ENCODE results near the gene SYT2.
"Not testable (repeated sequence)": the region's sequence is repeated elsewhere in the genome, so short reads cannot be mapped to it uniquely, and the experiment has no call there.

SYT2 gene

DNA sequence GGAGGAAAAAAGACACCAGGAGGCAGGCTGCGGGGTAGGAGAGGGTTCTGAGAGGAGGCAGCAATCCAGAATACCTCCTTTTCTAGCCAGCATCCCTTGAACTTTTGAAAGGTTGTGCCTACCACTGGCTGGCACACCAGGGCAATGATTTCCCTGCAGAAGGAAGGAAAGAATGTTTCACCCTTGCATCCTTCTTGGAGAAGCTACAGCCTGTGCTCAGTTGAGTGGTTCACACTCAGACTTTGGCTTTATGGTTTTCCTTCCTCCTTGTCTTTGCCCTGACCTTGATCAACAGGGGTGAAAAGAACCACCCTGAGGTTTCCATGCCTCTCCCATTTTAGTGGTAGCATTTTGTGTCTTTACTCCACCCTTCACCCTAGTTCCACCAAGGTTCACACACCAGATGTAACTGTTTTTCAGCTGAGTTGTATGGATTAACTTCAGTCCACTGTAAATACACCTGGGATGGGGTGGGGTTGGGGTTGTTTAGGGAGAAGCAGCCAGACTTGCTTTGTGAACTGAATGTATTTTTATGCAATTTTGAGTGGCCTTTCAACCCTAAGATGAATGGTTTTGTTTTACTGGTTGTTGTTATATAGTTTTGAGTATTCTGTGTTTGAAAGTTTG is 122.3 kb downstream of the SYT2 start:
- no peak for DNase-seq

DNA sequence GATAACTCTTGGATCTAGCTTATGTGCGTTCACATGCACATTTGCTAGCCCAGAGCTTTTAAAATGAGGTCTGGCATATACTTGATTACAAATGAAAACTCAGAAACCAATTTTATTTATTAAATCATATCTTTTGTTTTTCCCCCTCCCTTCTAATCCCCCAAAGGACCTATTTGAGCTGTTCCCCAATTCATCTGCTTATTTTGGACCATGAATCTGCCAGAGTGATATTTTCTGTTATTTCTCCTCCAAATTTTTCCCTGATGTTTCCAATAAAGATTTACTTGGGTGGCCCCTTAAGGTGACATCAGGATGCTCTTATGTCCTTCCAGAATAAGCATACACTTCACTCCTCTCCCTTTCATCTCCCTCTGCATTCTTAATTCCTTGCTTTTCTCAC is 123.4 kb downstream of the SYT2 start:
- DNase-seq: no peak

DNA sequence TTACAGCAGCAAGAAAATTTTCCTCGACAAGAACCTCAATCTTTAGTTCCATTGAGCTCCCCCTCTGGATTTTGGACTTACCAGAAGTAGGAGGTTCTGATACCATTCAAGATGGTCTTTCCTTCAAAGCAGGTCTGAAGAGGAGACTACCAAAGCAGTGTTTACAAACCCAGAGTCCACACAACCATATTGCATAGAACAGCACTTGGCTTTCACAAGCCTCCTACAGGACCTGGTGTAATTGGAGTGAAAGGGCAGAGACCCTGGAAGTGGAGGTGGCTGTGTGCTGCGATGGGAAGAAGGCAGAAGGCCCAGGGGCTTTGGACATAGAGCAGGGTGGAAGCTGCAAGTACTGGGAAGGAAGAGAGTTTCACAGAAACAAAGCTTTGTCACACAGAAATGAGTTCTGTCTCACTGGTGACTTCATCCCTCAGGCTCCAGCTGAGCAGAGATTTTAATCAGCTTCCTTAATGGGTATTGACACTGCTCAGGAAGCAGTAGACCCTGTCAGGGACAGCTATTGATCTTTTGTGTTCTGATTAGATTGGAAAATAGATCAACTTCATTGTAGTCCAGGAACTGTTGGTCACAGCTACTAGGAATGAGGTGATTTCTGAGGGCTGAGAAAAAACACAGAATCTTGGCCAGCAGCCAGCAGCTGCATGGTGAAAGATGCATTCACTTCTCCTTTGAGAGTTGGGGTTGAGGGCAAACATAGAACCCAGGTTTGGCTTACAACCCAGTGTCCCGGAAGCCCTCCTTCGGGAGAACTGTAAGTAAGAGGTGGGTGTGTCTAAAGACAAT is 124.0 kb downstream of the SYT2 start:
- no peak for DNase-seq

DNA sequence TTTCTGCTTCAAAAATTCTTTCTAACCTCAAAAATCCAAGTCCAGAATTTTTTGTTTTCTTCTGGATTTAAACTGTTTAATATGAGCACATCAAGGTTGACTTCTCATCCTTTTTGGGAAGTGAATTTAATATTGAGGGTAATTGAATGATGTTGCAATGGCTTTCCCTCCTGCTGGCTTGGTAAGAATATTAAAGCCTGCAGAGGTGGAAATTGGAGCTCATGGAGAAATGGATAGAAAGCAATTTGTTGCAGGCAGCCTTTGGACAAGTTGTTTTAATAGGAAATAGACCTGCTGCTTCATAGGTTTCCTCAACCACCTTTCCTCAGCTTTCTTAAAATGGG is 124.7 kb downstream of the SYT2 start:
- DNase-seq: no peak

DNA sequence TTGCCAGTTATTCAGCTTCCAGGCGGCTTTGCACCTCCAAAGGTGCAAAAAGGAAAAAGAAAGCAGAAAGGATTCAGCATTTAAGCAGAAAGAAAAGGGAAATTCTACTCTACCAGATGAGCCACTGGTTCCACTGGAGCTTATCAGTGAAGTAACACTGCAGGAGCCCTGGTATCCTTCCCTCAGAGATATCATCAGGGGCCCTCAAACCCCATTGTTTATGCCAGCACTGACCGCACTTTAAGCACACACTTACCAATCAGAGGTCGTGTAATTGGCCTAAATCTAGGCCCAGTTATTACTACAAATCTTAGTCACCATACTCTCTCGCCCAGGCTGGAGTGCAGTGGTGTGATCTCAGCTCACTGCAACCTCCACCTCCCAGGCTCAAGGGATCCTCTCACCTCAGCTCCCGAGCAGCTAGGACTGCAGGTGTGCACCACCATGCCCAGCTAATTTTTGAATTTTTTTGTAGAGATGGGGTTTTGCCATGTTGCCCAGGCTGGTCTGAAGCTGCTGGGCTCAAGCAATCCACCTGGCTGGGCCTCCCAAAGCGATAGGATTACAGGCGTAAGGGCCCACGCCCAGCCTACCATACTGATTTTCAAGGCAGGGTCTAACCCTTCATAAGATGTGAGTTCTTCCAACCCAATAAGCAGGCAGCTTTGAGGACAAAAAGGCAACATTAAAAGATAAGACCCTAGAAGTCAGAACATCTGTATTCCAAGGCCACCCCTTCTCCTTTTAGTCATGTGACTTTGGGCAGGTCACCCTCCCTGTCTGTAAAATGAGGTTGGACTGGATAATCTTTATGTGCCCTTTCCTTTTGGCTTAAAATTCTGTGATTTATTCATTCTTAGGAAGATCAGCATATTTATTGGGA is 125.3 kb downstream of the SYT2 start:
- DNase-seq: no peak

GRCh38 chr1:202582350-202582749 is 127.9 kb downstream of the SYT2 start:
- DNase-seq: not testable (repeated sequence)

DNA sequence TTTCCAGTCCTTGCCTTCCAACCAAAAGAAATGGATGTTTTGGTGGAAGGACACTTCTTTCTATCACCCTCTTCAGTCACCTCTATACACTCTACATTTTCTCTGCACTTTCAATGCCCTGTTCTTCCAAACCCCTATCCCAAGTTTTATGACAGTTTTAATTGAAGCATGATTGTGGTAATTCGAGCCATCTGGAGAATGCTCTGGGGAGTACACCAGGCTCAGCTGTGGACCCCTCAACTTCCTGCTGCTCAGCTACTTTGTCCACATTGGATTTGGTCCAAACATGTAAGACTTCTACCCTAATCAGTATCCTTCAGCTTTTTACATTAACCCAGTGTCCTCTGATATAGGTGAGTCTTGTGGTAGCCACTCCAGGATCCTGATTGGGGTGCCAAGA is 129.6 kb downstream of the SYT2 start:
- no peak for DNase-seq

- no peak for DNase-seq
These were observed 130.4 kb downstream of the SYT2 start for GRCh38 chr1:202579806-202580205.

DNA sequence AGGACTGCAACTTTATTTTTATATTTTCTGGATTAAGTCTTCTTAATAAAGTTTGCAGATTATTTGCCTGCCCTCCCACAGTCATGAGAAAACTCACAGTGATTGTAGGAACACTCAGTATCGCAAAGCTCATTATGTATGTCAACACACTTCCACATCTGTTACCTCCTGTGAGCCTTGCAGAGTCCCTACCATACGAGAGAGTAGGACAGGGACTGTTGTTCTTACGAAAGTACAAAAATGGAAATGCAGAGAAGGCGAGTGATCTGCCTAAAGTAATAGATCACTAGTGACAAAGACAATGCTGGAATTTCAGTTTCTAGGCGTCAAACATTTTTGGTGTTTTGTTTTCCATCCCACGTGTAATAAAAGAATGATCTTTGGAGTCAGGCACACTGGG is 131.7 kb downstream of the SYT2 start:
- DNase-seq: no peak

GRCh38 chr1:202578001-202578504 is 132.2 kb downstream of the SYT2 start:
- DNase-seq: no peak

- no peak for DNase-seq
These were observed 132.9 kb downstream of the SYT2 start for GRCh38 chr1:202577381-202577780.

GRCh38 chr1:202576816-202577215 is 133.4 kb downstream of the SYT2 start:
- DNase-seq: no peak

- DNase-seq: no peak
These were observed 134.2 kb downstream of the SYT2 start for GRCh38 chr1:202575918-202576653.

DNA sequence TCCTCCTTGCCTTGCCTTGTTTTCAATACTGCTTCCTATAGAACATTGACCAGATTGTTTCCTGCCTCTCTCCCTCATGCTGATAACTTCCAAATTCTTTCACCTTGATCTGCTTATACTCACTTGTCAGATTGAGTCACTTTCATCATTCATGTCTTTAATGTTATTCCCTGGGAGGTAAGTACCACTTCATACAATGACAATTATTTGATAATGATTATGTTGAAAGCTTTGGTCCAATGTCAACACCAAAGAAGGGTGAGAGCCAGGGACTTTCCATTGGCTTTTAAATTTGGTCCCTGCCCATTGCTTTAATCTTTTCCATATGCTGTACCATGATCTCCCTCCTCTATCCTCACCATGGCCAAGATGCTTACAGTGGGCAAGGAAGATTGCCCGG is 137.4 kb downstream of the SYT2 start:
- DNase-seq: no peak

DNA sequence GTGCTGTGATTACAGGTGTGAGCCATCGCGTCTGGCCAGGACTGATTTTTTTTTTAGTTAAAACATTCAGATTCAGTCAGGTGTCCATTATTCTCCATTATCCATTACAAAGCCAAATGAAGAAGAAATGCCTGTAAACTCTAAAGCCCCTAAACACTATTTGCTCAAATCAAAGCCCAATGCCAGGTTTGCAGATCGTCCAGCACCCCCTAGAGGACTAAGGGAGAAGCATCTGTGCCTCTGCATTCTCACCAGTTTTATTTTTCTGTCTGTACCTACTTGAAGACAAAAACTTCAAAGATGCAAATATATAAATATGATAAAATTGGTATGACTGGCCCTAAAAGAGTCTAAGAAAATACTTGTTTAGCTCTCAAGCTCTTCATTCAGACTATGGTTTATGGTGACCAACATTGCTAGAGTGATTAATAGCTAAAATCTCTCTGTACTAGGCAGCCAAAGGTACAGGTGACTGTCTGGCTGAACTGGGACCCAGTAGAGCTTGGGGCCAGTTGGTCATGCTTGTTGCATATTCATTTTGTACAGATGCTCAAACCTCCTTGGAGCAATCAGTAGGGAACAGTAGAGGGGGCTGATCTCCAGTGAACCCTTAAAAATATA is 138.4 kb downstream of the SYT2 start:
- no peak for DNase-seq

DNA sequence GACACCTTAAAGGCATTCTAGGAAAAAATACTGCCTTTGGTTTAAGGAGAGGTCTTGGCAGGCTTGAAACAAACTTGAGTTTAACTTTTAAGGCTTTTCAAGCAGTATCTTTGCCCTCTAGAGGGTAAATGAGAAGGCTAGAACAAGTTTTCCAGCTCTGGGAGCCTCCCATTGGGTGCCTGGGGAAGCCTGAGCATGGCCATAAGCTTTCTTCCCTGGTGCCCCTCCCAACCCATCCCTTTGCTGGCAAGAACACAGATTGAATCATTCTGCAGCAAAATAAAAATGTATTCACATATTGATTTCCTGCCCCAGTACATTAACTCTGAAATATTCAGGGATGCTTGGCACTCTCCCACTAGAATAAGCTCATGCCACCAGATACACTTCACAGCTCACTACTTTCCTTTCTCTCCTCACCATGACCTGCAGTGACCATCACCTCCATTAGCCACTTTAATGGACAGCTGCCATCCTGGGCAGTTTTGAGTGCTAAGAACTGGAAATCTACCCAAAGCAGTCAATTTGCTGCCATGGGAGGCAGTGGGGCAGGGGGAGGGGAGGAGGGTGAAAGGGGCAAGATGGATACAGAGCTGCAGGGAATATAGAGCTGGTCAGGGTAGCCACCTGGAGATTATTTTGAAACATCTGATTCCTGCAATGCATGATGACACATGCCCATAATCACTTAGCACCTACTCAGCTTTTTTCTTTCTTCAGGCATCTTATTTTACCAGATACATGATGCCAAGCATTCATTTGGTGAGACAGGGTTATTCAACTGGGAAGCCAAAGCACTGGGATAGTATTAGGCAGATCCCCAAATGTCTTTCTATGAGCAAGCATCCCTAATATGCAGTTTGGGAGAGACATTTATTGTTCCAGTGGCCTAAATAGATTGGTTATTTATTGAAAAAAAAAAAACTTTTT is 140.6 kb downstream of the SYT2 start:
- no peak for DNase-seq

DNA sequence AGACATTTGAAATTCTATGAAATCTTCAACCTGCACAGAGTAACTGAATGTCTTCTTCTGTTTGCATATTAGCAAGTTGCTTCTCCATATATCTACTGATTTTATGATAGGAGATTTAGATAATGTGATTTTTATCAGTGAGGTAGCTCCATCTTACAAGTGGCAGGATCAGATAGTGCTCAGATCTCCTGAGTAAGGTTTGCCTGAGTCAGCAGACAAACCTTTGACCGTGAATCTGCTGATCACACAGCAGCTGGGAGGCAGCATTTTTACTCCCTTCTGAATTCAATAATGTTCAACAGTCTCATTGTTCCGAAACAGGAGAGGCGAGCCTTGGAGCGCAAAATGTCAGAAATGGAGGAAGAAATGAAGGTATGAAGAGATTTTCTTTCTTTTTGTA is 141.4 kb downstream of the SYT2 start:
- no peak for DNase-seq

DNA sequence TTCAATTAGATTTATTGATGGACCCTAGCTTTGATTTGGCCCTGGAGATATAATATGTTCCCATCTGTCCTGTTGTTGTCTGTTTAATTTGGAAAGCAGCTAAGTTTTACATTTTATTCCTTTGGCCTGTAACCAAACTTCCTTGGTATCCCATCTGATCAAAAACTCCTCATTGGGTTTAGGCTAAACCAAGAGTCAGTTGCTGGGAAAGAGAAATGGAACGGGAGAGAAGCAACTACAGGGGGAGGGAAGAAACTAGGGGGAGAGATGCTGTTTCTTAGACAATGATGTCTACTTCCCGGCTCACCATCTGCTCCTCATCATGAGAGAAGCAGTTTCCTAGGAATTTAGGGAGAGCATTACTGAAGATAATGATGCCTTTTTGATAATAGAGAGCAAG is 141.8 kb downstream of the SYT2 start:
- no peak for DNase-seq

- no peak for DNase-seq
These were observed 142.5 kb downstream of the SYT2 start for GRCh38 chr1:202567738-202568137.

DNA sequence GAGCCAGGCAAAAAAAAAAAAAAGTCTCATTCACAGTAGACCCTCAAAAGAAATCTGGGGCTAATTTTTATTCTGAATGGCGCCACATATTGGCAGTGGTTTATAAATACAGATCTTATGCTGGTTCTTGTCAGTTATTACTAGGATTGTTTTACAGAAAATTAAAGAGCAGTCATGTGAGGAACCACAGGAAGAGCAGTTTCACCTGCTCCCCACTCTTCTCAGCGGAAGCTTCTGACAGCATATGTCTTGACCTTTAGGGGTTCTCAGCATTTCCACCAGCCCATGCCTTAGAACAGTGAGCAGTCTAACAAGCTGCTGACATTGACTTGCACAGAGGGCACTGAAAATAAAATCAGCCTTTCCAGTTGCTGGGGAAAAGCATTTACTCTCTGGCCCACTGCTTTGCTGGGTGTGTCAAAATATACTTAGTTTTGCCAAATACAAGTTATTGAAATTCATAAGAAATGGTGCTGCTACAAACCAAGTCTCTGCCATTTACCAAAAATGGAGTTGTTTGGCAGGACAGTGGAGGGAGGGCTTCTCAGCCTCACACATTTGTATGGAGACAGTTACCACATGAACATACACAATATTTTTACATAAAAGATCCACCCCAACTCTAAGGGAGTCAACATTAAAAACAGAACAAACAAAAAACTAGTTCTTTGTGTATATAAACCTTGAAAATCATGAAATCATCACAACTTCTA is 144.2 kb downstream of the SYT2 start:
- DNase-seq: no peak

All from cortex of kidney (tissue), 1 donor.